B cell (primary cell): Measurements from ENCODE around the gene VAMP1. TPM values are rescaled to one million over a fixed set of nuclear protein-coding genes. Genes with fewer than 3 reads are reported as not detected.
A peak's percentile ranks its signal among the peaks of the same experiment; 100 is the strongest.

ENCODE experiments used
- ATAC-seq: fragments of 200-7000 bp; cut with Tn5 transposase; one replicate; pipeline ENCODE4 v1.10.0; 2021; ENCODE audit warnings: low read depth, mild to moderate bottlenecking, moderate number of reproducible peaks, moderate library complexity
- CTCF ChIA-PET: fragments of 350-600 bp; sonication (Branson Sonifier 250); formaldehyde crosslinking; loops from one replicate; lab custom pipeline; 2021; ENCODE audit warnings: antibody characterized with exemption, inconsistent platforms; lab: Charles Lee
- POLR2A ChIA-PET: fragments of 350-600 bp; sonication (Branson Sonifier 250); formaldehyde crosslinking; loops from one replicate; lab custom pipeline; 2021; ENCODE audit warnings: antibody characterized with exemption; lab: Charles Lee
- DNase-seq: peaks from one replicate; pipeline ENCODE4 v3.0.0; 2013
- H2AFZ ChIP-seq: 2 replicates; pipeline ENCODE4 v1.6.1; 2012; ENCODE audit warnings: mild to moderate bottlenecking, low read depth, low read length; ENCODE audit not compliant: insufficient read depth, poor library complexity, severe bottlenecking
- H3K27ac ChIP-seq, 2 donors: 1 replicate in 1 of 2; 2 replicates in 1 of 2; pipeline ENCODE4 v1.5.1; 2012 to 2013; ENCODE audit warnings: low read length in 2 of 2, mild to moderate bottlenecking in 2 of 2, moderate library complexity in 1 of 2
- H3K27me3 ChIP-seq, 4 experiments: fragments of 200-600 bp in 1 of 4; sonication (generic) in 1 of 4; replicated peaks in 1 of 4; 1 replicate in 2 of 4; 2 replicates in 2 of 4; pipeline versions ENCODE4 v1.6.1 to v1.7.0; 2013 to 2016; ENCODE audit warnings: low read length in 3 of 4, mild to moderate bottlenecking in 2 of 4, mixed read lengths in 1 of 4, moderate library complexity in 1 of 4; ENCODE audit not compliant: insufficient read depth in 4 of 4, control insufficient read depth in 3 of 4; ENCODE audit errors: control extremely low read depth in 1 of 4
- H3K36me3 ChIP-seq, 2 experiments: replicated peaks in 1 of 2; 1 replicate in 1 of 2; 2 replicates in 1 of 2; pipeline versions ENCODE4 v1.6.1 to v1.7.1; 2013; ENCODE audit warnings: low read length in 1 of 2; ENCODE audit not compliant: insufficient read depth in 2 of 2, control insufficient read depth in 1 of 2; ENCODE audit errors: control extremely low read depth in 1 of 2, extremely low read depth in 1 of 2
- H3K4me1 ChIP-seq, 2 donors: fragments of 200-600 bp in 1 of 2; sonication (generic) in 1 of 2; 1 replicate in 1 of 2; 2 replicates in 1 of 2; pipeline versions ENCODE4 v1.5.1 to v1.6.1; 2013 to 2017; ENCODE audit warnings: low read length in 2 of 2; ENCODE audit not compliant: control insufficient read depth in 2 of 2, insufficient read depth in 2 of 2
- H3K4me2 ChIP-seq: replicated peaks from 2 replicates; pipeline ENCODE3; 2012; ENCODE audit warnings: mild to moderate bottlenecking, low read depth, low read length; ENCODE audit not compliant: poor library complexity, severe bottlenecking
- H3K4me3 ChIP-seq, 5 experiments: fragments of 200-600 bp in 1 of 5; sonication (generic) in 1 of 5; 1 replicate in 3 of 5; 2 replicates in 2 of 5; pipeline versions ENCODE4 v1.5.1 to v1.7.0; 2011 to 2016; ENCODE audit warnings: low read length in 4 of 5, mild to moderate bottlenecking in 4 of 5, low read depth in 2 of 5, control low read depth in 1 of 5, moderate library complexity in 1 of 5; ENCODE audit not compliant: insufficient read depth in 1 of 5; ENCODE audit errors: control extremely low read depth in 1 of 5, extremely low read depth in 1 of 5
- H3K79me2 ChIP-seq: fragments of 200-600 bp; sonication (generic); one replicate; pipeline ENCODE4 v1.6.0; 2016; ENCODE audit warnings: low read length; ENCODE audit not compliant: control insufficient read depth, insufficient read depth
- H3K9ac ChIP-seq: fragments of 200-600 bp; sonication (generic); 2 replicates; pipeline ENCODE4 v1.6.1; 2017; ENCODE audit warnings: mild to moderate bottlenecking, low read length, moderate library complexity
- H3K9me3 ChIP-seq, 3 donors: one replicate each; pipeline versions ENCODE4 v1.6.1 to v1.7.1; 2013; ENCODE audit warnings: low read length in 2 of 3; ENCODE audit not compliant: control insufficient read depth in 2 of 3, insufficient read depth in 1 of 3; ENCODE audit errors: control extremely low read depth in 1 of 3
- H4K20me1 ChIP-seq: 2 replicates; pipeline ENCODE4 v1.6.0; 2012; ENCODE audit warnings: mild to moderate bottlenecking, low read length; ENCODE audit not compliant: insufficient read depth, control insufficient read depth, poor library complexity, severe bottlenecking
- H3K27ac Mint-ChIP-seq: one replicate; pipeline ENCODE4 v1.8.0; 2021; ENCODE audit warnings: mixed read lengths
- H3K27me3 Mint-ChIP-seq: one replicate; pipeline ENCODE4 v1.8.0; 2021; ENCODE audit warnings: mixed read lengths
- H3K4me1 Mint-ChIP-seq: one replicate; pipeline ENCODE4 v1.8.0; 2021; ENCODE audit warnings: mixed read lengths
- H3K4me3 Mint-ChIP-seq: one replicate; pipeline ENCODE4 v1.8.0; 2021; ENCODE audit warnings: mixed read lengths
- H3K9me3 Mint-ChIP-seq: one replicate; pipeline ENCODE4 v1.8.0; 2022; ENCODE audit warnings: mixed read lengths; ENCODE audit not compliant: insufficient read depth
- CTCF ChIP-seq: fragments of 200-600 bp; IDR thresholded peaks from one replicate; pipeline ENCODE4 v1.8.0; 2022; ENCODE audit warnings: antibody characterized with exemption, mild to moderate bottlenecking
- EZH2 ChIP-seq: IDR thresholded peaks from 2 replicates; pipeline ENCODE4 v1.6.1; 2012; ENCODE audit warnings: borderline replicate concordance, low read depth, mild to moderate bottlenecking, moderate library complexity, low read length; ENCODE audit not compliant: insufficient read depth, poor library complexity, severe bottlenecking
- WGBS: methylation state at CpG from one replicate; pipeline ENCODE4 v1.1.5; 2013; ENCODE audit warnings: missing lambda C conversion rate; ENCODE audit not compliant: insufficient coverage; 5-methylcytosine and 5-hydroxymethylcytosine counted together
- intact Hi-C: fragments of 100-400 bp; cut with micrococcal nuclease; formaldehyde crosslinking; loops from one replicate; pipeline ENCODE4 v1.10.0; 2022
- polyA plus RNA-seq: library from polyadenylated mRNA; depleted of rRNA; stranded (reverse); fragments of >200 nt; gene quantifications from 2 replicates; pipeline ENCODE4 v1.2.3, GENCODE V29; 2012
- total RNA-seq, 2 donors: library from RNA; stranded (reverse); fragments of 120-200 nt in 1 of 2; gene quantifications; 1 replicate in 1 of 2; 2 replicates in 1 of 2; pipeline versions ENCODE4 v1.2.3 to v1.2.4, GENCODE V29; 2013 to 2022

VAMP1 gene
- total and polyA plus RNA-seq, 2 donors (not counting 1 experiment from before 2014, with no cell fraction given), result 62.4 to 98.9 TPM

GRCh38 chr12:6461401-6462233 lies 8.9 kb downstream of the VAMP1 start:
- Histone ChIP-seq H2AFZ (peak overlapping the region; percentile 29), H3K9ac (peak overlapping the region; percentile 14), H3K9me3 (no peaks in the 10 kb centered on the region), H3K36me3 (peaks cover 5 to 78% of the 10 kb centered on the region in 2 experiments), H3K4me2 (peak overlapping the region; percentile 71), H3K79me2 (peaks cover 48% of the 10 kb centered on the region), H4K20me1 (peaks cover 9% of the 10 kb centered on the region), H3K4me1 (peaks cover 67 to 93% of the 10 kb centered on the region in 2 donors), H3K27ac (peak overlapping the region; percentile 89 to 93), H3K27me3 (no peaks in the 10 kb centered on the region), H3K4me3 (peak overlapping the region in 2 of 5 experiments; percentile 20 to 23)
- Mint-ChIP-seq H3K4me1 (peaks cover 86% of the 10 kb centered on the region), H3K4me3 (peak overlapping the region; percentile 72), H3K27ac (peak overlapping the region; percentile 98), H3K9me3 (no peaks in the 10 kb centered on the region), H3K27me3 (no peaks in the 10 kb centered on the region)
- TF ChIP-seq EZH2 (no peak), CTCF (no peak)
- peak; percentile 87 for ATAC-seq
- intact Hi-C loops, result loop anchor here (1.0 to 10.0 kb wide), 5 partner anchors 9 to 127 kb away; partner anchors contain the start of genes TAPBPL and VAMP1
- ChIA-PET POLR2A (interaction anchor here (0.5 to 4.8 kb wide), 12 partner anchors 9 to 400 kb away, joined by 3 to 72 read pairs (median 6); partner anchors contain the start of genes CD27, MRPL51, TAPBPL and VAMP1), CTCF (interaction anchor here (0.7 to 8.9 kb wide), 11 partner anchors 9 to 104 kb away, joined by 3 to 383 read pairs (median 9); partner anchors contain the start of genes CD27, MRPL51, TAPBPL and VAMP1)
- WGBS, result 14% methylated on average over 9 of the region's 15 CpGs
- peak; percentile 94 for DNase-seq
